Smooth muscle cell of the pulmonary artery (primary cell): Measurements from ENCODE around the gene OR10V1. TPM values are rescaled to one million over a fixed set of nuclear protein-coding genes. Genes with fewer than 3 reads are reported as not detected.

Experiments used
- total RNA-seq: library from RNA; depleted of rRNA; stranded (reverse); fragments of >200 nt; gene quantifications from 2 replicates; pipeline ENCODE4 v1.2.3, GENCODE V29; 2014

OR10V1 gene
- not detected in 2 replicates for total RNA-seq

GRCh38 chr11:59713745-59714144 lies at the start of gene OR10V1:
OR10V1 (minus strand) TSS chr11:59713845; CDS start chr11:59713845, 0 bp downstream.

GRCh38 chr11:59754859-59755700 lies 41.4 kb upstream of the OR10V1 start, which contains the start of gene STX3:
STX3 (plus strand) TSS chr11:59755376; CDS start chr11:59755606, 230 bp downstream.

GRCh38 chr11:59668950-59669610 lies 44.6 kb downstream of the OR10V1 start, which contains the start of gene PATL1:
PATL1 (minus strand) TSS chr11:59669037; CDS start chr11:59668895, 142 bp downstream.

Other genes starting within 250 kb of the OR10V1 start
- gene OR4D10, start 240.5 kb downstream of the OR10V1 start, total RNA-seq = not detected in 2 replicates
- not detected in 2 replicates for gene OR4D11, start 210.3 kb downstream of the OR10V1 start, total RNA-seq
- gene OR4D9, start 202.3 kb downstream of the OR10V1 start, total RNA-seq = not detected in 2 replicates
- gene OSBP, start 98.1 kb downstream of the OR10V1 start, total RNA-seq = 43.5 and 49.1 TPM in 2 replicates
- gene PATL1, start 44.8 kb downstream of the OR10V1 start, total RNA-seq = 9.9 and 13.8 TPM in 2 replicates
- gene STX3, start 41.5 kb upstream of the OR10V1 start, total RNA-seq = 11.5 and 20.2 TPM in 2 replicates
- 25.7 and 26.9 TPM in 2 replicates for gene MRPL16, start 96.9 kb upstream of the OR10V1 start, total RNA-seq
- not detected in 2 replicates for gene CBLIF, start 131.7 kb upstream of the OR10V1 start, total RNA-seq
- gene TCN1, start 152.6 kb upstream of the OR10V1 start, total RNA-seq = not detected in 2 replicates
- not detected in 2 replicates for gene OOSP3, start 164.9 kb upstream of the OR10V1 start, total RNA-seq
- gene OOSP1, start 224.6 kb upstream of the OR10V1 start, total RNA-seq = not detected in 2 replicates